HL-60/S4 treated with retinoic acid at 250 ng/mL for 4 days and 3 days (cell line): Measurements from ENCODE around the gene SLC26A9.

Experiments used
- in situ Hi-C: fragments of 300-500 bp; cut with MboI; formaldehyde crosslinking; loops from 2 replicates; pipeline ENCODE4 v1.7.0; 2022; ENCODE audit warnings: low sequenced_read_pairs

Gene SLC26A9

GRCh38 chr1:205949753-205950152 lies 6.5 kb upstream of the SLC26A9 start:
- in situ Hi-C loops: no loop called here

DNA sequence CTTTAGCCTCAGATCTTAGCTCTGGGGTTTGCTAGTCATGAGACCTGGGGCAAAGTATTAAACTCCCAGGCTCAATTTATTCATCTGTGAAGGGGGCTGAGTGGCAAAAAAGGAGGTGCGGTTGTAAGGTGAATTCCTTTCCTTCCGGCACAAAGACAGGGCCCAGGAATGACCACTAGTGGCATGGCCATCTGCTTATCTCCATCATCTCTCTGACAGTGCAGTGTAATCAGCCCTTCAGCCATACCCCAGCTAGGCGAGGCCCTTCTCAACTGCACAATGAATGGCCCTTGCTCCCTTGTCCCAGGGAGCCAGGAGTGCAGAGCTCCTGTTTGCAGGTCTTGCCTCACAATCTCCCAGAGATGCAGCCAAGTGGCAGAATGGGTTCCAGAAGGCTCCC lies 5.6 kb upstream of the SLC26A9 start:
- in situ Hi-C loops: no loop called here

DNA sequence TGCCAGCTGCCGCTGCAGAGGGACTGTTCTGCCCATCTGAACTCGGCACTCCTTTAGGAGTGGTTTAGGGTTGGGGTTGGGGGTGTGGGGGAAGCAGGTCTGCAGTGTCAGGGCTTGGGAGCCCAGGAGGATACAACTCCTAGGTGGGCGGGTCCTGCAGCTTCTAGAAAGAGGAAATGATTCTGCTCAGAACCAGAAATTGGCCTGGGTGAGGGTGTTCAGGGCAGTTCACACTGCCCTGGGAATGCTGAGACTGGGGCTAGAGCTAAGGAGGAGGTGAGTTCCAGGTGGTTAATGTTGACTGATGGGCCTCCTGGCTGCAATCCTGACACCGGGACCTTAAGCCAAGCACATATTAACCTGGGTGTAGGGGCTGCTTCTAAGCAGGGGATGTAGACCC lies 4.8 kb upstream of the SLC26A9 start:
- in situ Hi-C loops: no loop called here

DNA sequence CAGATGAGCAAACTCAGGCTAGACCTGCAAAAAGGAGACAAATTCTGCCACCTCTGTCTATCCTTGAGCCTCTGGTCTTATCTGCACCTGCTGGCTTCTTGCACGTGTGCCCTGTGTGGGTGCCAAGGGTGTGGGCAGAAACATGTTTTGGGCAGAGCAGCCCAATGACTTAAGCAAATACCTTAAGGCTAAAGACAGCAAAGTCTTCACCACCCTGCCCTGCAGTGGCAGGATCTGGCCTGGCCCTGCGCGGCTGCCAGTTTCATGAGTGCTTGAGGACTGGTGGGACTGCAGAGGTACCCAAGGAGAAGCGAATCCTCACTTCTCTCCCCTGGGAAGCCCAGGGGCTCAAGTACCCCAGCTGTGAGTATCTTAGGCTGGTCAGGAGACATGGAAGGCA lies 3.8 kb upstream of the SLC26A9 start:
- in situ Hi-C loops: no loop called here

DNA sequence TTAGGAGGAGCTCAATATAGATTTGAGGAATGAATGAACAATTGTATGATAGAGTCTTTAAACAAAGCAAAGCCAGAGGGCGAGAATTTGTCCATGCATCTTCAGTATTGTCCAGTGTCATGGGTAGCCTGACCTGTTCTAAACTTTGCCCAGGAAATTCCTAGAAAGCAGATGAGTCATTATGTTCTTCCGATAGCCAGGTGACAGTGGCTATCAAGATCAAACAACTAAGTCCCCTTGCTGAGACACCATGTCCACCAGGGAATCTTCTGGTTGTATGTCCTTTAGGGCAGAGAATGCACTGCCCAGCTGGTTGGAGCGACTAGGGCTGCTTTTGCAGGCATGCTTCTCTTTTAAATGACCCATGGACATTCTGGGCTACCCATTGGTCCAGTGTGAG lies 1.8 kb upstream of the SLC26A9 start:
- in situ Hi-C loops: no loop called here

- in situ Hi-C loops: no loop called here
Measured at GRCh38 chr1:205944525-205944924, 1.3 kb upstream of the SLC26A9 start.

DNA sequence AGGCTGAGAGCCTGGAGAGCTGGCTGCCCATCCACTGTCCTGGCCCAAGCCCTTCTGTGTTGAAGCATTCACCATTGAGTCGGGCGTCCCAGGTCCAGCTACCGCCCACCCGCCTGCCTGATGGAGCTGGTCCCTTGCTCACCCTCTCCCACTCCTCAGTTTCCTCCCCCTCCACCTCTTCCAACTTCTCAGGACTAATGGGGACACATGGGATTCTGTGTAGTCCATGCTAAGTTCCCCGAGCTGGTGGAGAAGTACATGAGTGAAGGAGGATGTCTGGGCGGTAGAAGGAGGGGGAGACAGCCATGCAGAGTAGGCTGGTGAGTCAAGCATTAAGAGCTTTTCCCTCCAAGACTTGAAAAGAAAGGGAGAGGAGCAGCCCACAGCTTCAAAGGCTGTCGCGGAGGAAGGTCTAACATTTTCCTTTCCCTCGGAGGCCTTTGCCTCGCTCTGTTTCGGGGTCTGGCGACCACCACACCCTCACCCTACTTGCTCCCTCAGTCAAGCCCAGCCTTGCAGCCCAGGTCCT lies 561 bp downstream of the SLC26A9 start:
- in situ Hi-C loops: no loop called here

- in situ Hi-C loops: no loop called here
Measured at GRCh38 chr1:205940710-205941109, 2.5 kb downstream of the SLC26A9 start.

- in situ Hi-C loops: no loop called here
Measured at GRCh38 chr1:205939690-205940330, 3.4 kb downstream of the SLC26A9 start.

DNA sequence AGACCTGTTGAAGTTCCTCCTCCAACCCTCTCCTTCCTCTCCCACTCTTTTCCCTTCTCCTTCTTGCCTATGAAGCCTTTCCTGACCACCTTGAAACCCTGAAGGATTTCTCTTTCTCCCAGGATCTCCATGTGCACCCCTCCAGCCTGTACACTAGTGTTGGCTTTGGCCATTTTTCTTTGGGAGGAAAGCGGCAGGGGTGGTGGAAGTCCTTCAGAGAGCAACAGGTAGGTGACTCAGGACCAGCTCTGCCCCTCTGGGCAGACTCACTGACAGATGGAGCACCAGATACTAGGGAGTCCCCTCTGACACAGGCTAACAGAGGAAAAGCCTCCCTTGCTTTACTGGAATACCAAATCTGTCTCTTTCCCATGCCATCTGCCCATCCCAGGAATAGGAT lies 4.6 kb downstream of the SLC26A9 start:
- in situ Hi-C loops: no loop called here

- in situ Hi-C loops: no loop called here
Measured at GRCh38 chr1:205936846-205937586, 6.2 kb downstream of the SLC26A9 start.

- in situ Hi-C loops: no loop called here
Measured at GRCh38 chr1:205936311-205936710, 6.9 kb downstream of the SLC26A9 start.

DNA sequence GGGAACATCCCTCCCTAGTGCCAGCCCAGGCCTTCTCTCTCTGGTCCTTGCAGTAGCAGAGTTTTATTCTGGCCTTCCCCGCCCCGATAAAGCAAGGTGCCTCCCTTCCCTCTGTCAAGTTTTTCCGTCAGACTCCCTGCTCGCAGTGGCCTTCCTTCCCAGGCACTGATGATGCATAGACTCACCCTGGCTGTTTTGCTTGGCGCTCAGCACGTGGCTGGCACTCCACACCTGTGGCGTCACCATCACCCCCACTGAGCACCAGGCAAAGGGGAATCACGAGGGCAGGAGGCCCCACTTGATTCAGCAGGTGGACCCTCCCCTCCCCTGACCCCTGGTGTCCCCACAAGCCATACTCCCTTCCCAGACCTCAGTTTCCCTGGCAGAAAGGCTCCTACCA lies 7.4 kb downstream of the SLC26A9 start:
- in situ Hi-C loops: no loop called here

- in situ Hi-C loops: no loop called here
Measured at GRCh38 chr1:205934788-205935187, 8.5 kb downstream of the SLC26A9 start.

DNA sequence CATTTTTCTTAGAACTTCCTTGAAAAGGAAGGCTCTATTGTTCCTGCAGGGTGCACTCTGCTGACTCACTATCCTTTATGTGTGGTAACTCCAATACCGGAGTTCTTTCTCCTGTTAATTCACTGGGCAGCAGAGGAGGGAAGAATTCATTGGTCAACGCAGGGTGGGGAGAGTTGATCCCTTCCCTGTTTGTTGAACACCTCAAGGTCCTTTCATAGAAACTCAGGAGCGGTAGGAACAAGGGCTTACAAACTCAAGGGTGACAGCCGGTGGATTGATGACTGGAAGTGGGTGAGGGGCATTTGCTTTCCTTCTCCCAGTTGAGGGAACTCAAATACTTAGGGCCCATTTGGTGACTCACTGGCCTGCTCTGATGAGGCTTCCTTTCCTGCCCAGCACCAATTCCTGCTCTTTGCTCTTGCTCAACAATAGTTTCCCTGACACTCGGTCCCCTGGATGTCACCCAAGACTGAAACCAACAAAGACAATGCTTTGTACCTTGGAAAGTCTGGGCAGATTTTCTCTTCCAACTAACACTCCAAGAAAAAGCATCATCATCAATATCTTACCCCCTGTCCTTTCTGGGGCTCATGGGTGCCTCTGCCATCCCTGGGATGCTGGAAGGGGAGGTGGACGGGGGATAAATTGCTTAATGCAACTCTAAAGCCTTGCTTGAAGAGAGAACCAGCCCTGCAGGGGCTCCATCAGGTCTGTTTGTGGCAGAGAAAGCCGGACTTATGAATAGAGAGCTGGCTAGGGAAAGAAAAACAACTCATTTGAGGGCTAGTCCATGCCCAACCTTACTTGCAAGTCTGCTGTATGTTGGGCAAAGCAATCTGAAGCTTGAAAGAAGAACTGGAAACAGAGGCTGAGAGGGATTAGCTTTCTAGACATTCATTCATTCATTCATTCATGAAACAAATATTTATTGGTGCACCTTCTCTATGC lies 9.3 kb downstream of the SLC26A9 start:
- in situ Hi-C loops: no loop called here

GRCh38 chr1:205932776-205933175 lies 10.5 kb downstream of the SLC26A9 start:
- in situ Hi-C loops: no loop called here

- in situ Hi-C loops: no loop called here
Measured at GRCh38 chr1:205930799-205931281, 12.4 kb downstream of the SLC26A9 start.

GRCh38 chr1:205930195-205930577 lies 13.1 kb downstream of the SLC26A9 start:
- in situ Hi-C loops: no loop called here

DNA sequence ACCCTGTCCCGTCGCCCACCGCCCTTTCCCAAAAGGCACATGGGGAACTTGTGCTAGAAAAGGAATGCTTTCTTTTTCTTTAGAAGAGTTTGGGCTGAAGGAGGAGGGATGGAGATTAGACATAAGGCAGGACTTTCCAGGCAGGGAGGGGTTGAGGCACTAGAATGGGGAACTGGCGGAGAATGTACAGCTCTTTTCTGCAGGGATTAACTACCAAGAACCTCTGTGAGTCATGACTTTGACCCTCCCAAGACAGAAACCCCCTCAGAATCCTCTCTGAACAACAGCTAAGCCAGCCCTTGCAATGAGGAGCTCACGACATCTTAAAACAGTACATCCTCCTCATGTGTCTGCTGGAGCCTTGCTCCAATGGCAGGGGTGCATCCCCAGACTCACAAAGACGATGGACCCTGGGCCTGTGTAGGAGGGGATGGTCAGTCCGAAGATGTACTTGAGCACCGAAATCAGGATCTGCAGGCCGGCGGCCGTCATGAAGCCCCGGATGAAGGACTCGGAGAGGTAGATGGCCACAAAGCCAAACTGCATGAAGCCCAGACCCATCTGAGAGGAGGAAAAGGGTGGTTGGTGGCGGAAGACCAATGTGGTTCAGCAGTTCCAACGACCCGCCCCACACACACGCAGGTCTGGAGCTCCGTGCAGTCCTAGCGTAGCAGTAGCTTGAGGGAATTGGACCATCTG lies 13.6 kb downstream of the SLC26A9 start:
- in situ Hi-C loops: no loop called here

GRCh38 chr1:205928317-205928716 lies 14.9 kb downstream of the SLC26A9 start:
- in situ Hi-C loops: no loop called here

GRCh38 chr1:205927676-205928075 lies 15.6 kb downstream of the SLC26A9 start:
- in situ Hi-C loops: no loop called here
